Measurements from ENCODE around the gene OR1I1. TPM values are rescaled to one million over a fixed set of nuclear protein-coding genes. Genes with fewer than 3 reads are reported as not detected.

OR1I1 gene
- total and polyA plus RNA-seq, 12 donors, result not detected

DNA sequence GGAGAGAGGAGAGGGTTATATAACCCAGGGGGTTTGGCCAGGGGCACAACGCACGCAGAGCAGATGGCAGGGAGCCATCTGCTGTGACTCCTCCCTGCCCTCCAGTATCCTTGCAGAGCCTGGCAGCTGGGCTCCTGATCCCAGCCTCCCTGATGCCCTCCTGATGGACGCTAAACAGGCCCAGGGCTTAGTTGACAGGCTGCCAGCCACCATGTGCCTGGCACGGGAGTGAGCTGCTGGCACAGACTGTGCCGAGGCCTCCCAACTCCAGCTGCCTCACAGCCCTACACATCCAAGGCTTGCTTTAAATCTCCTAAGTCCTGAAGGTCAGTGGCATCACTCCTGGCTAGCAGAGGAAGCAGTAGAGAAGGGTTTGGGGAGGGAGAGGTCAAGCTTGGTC lies 41.9 kb downstream of the OR1I1 start:
- Histone ChIP-seq H3K4me3 (peak overlapping the region in 1 of 4 donors; percentile 62), H3K27ac (peak overlapping the region in 4 of 5 donors; percentile 84 to 96 (median 93)), H3K9me3 (replicated peaks in 1 of 3) (no peaks in the 10 kb centered on the region), H3K4me1 (replicated peaks in 1 of 2) (peaks cover 24 to 31% of the 10 kb centered on the region in 2 donors), H3K27me3 (no peaks in the 10 kb centered on the region), H3K36me3 (replicated peaks in 1 of 2) (peaks cover 0 to 39% of the 10 kb centered on the region in 2 donors)
- peak; percentile 85 to 96 (median 91) for DNase-seq
- peak in 1 of 2 donors; percentile 81 for TF ChIP-seq POLR2A (IDR thresholded peaks at IDR 0.05)
- TF ChIP-seq, protein P1, sequence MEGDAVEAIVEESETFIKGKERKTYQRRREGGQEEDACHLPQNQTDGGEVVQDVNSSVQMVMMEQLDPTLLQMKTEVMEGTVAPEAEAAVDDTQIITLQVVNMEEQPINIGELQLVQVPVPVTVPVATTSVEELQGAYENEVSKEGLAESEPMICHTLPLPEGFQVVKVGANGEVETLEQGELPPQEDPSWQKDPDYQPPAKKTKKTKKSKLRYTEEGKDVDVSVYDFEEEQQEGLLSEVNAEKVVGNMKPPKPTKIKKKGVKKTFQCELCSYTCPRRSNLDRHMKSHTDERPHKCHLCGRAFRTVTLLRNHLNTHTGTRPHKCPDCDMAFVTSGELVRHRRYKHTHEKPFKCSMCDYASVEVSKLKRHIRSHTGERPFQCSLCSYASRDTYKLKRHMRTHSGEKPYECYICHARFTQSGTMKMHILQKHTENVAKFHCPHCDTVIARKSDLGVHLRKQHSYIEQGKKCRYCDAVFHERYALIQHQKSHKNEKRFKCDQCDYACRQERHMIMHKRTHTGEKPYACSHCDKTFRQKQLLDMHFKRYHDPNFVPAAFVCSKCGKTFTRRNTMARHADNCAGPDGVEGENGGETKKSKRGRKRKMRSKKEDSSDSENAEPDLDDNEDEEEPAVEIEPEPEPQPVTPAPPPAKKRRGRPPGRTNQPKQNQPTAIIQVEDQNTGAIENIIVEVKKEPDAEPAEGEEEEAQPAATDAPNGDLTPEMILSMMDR (IDR thresholded peaks at IDR 0.05), result no peak
- intact Hi-C loops (cut with DNase I), result no loop called here
- WGBS, 4 donors, result 13 to 37% (median 29%) methylated on average over 5 of the region's 5 CpGs

DNA sequence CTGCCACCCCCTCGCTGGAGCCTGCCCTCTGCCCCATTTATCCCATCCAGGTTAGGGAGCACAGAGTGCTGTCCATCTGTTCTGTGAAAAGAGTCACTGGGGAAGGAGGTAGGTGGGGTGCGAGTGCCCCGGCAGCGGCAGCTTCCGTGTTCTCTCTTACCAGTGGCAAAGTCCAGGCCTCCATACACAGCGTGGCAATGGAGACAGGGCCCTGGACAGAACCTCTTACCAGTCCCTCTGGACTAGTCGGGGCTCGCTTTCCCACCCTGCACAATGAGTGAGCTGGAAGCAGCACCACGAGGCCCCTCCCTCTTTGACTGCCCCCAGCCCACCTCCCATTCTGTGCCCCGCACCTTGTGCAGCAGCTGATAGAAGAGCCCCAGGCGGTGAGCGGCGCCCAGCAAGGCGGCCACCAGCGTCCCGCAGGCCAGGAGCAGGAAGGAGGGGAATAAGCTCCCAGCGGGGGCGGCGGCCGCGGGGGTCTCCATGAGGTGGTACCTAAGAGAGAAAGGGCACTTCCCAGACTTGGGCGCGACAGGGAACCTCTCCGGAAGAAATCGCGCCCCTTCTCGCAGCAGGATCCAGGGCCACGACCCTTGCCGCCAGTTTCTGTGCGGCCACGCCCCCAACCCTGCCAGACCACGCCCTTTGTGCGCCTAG lies 42.7 kb downstream of the OR1I1 start:
- Histone ChIP-seq H3K27me3 (no peaks in the 10 kb centered on the region), H3K36me3 (replicated peaks in 1 of 2) (peaks cover 0 to 31% of the 10 kb centered on the region in 2 donors), H3K4me3 (peak overlapping the region; percentile 62 to 87 (median 82)), H3K4me1 (replicated peaks in 1 of 2) (peaks cover 24 to 31% of the 10 kb centered on the region in 2 donors), H3K9me3 (replicated peaks in 1 of 3) (no peaks in the 10 kb centered on the region), H3K27ac (peak overlapping the region; percentile 82 to 96 (median 91))
- 2 to 4% (median 3%) methylated on average over 3 to 33 of the region's 33 CpGs for WGBS, 4 donors
- DNase-seq, result peak in 5 of 7 donors; percentile 35 to 75 (median 41)
- intact Hi-C loops (cut with DNase I), result no loop called here
- TF ChIP-seq, protein P1 (IDR thresholded peaks at IDR 0.05), result no peak
- no peak for TF ChIP-seq POLR2A (IDR thresholded peaks at IDR 0.05)

DNA sequence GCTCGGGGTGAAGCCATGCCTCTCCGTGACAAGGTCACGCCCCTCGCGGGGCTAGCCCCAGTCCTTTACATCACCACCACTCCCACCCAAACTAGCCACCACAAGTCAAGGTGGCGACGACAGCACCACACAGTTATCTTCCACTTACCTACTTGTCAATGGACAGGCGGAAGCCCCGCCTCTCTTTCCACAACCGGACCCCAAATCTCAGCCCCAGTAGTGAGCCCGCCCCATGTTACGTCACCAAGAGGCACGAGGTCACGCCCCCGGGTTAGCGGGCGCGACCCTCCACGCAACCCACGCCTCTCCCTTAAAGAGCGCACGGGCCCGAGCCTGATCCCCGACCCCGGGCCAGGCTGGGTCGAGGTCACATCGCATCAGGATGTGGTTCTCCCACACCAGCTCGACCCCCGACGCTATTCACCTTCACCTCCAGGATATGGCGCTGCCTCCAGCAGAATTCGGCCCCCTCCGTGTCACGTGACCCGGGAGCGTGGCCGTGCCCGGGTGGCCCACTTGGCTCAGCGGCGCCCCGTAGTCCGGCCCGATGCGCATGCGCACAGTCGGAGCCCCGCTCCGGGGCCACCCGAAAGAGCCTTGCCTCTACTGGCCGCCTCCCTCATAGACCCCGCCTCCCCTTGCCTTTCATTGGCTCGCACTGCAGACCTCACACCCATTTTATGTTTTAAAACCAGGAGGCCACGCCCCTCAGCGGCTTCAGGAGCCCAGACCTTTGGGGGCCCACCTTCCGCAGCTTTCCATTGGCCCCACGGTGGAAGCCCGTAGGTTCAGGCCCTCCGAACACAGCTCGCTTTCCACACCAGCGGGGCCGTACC lies 43.4 kb downstream of the OR1I1 start:
- Histone ChIP-seq H3K4me1 (replicated peaks in 1 of 2) (peaks cover 24 to 31% of the 10 kb centered on the region in 2 donors), H3K36me3 (replicated peaks in 1 of 2) (peaks cover 0 to 24% of the 10 kb centered on the region in 2 donors), H3K27ac (peak overlapping the region; percentile 82 to 96 (median 91)), H3K27me3 (no peaks in the 10 kb centered on the region), H3K4me3 (peak overlapping the region; percentile 62 to 87 (median 82)), H3K9me3 (replicated peaks in 1 of 3) (no peaks in the 10 kb centered on the region)
- intact Hi-C loops (cut with DNase I), result no loop called here
- DNase-seq, result peak; percentile 98 to 99 (median 98)
- WGBS, 4 donors, result 0 to 2% (median 0%) methylated on average over 19 to 61 of the region's 61 CpGs
- TF ChIP-seq, protein P1 (IDR thresholded peaks at IDR 0.05), result peak in 1 of 6 experiments; percentile 26
- TF ChIP-seq POLR2A (IDR thresholded peaks at IDR 0.05), result peak; percentile 36 to 50

Data from adrenal gland (tissue), 12 donors.